Endothelial cell of umbilical vein (primary cell): Measurements from ENCODE around the gene DVL1. TPM values are rescaled to one million over a fixed set of nuclear protein-coding genes. Genes with fewer than 3 reads are reported as not detected.

ENCODE experiments used
- BruUV-seq: library from RNA; stranded (reverse); fragments of 400-500 nt; replicated peaks from 2 replicates; lab custom pipeline; 2021; lab: Mats Ljungman, UMichigan
- CTCF ChIA-PET: fragments of 300-600, 350-600 bp; sonication (Branson Sonifier 250); formaldehyde crosslinking; loops from one replicate; lab custom pipeline; 2021; ENCODE audit warnings: antibody characterized with exemption, inconsistent platforms; lab: Charles Lee
- POLR2A ChIA-PET: fragments of 300-600, 350-600 bp; sonication (Branson Sonifier 250); formaldehyde crosslinking; loops from one replicate; lab custom pipeline; 2021; ENCODE audit warnings: antibody characterized with exemption, inconsistent platforms; lab: Charles Lee
- DNase-seq: peaks from one replicate; pipeline ENCODE4 v3.0.0-alpha.2; 2011; ENCODE audit warnings: low read depth, low spot score
- FAIRE-seq: peaks from 2 replicates; lab custom pipeline; 2011; peaks lifted over from hg19 to GRCh38; lab: Jason Lieb, UNC
- H2AFZ ChIP-seq: 2 replicates; pipeline ENCODE4 v1.6.0; 2012; ENCODE audit warnings: low read depth, low read length, control low read depth, inconsistent platforms
- H3K27ac ChIP-seq: 2 replicates; pipeline ENCODE4 v1.5.1; 2011; ENCODE audit warnings: low read depth, mild to moderate bottlenecking, control low read depth, low read length, moderate library complexity; ENCODE audit not compliant: insufficient read depth
- H3K27me3 ChIP-seq, 2 experiments: 2 replicates each; pipeline versions ENCODE4 v1.6.0 to v1.6.1; 2011; ENCODE audit warnings: low read length in 2 of 2, mixed read lengths in 1 of 2; ENCODE audit not compliant: control insufficient read depth in 2 of 2, insufficient read depth in 2 of 2
- H3K36me3 ChIP-seq, 2 experiments: 2 replicates in 1 of 2; 3 replicates in 1 of 2; pipeline ENCODE4 v1.5.1; 2011; ENCODE audit warnings: low read length in 2 of 2, mild to moderate bottlenecking in 1 of 2, moderate library complexity in 1 of 2; ENCODE audit not compliant: control insufficient read depth in 2 of 2, insufficient read depth in 2 of 2; ENCODE audit errors: extremely low read depth in 1 of 2
- H3K4me1 ChIP-seq: 3 replicates; pipeline ENCODE4 v1.5.1; 2011; ENCODE audit warnings: mild to moderate bottlenecking, low read length; ENCODE audit not compliant: control insufficient read depth, insufficient read depth; ENCODE audit errors: extremely low read depth
- H3K4me2 ChIP-seq: 2 replicates; pipeline ENCODE4 v1.6.1; 2011; ENCODE audit warnings: low read length, control low read depth, mixed read lengths; ENCODE audit not compliant: insufficient read depth
- H3K4me3 ChIP-seq, 3 experiments: fragments of 200-600 bp in 1 of 3; sonication (generic), shearing (Covaris generic) in 1 of 3; replicated peaks in 1 of 3; 2 replicates each; pipeline ENCODE4 v1.5.1; 2011 to 2016; ENCODE audit warnings: control low read depth in 3 of 3, low read length in 3 of 3, mild to moderate bottlenecking in 2 of 3, inconsistent platforms in 1 of 3, low read depth in 1 of 3, moderate library complexity in 1 of 3; ENCODE audit not compliant: insufficient read depth in 1 of 3
- H3K79me2 ChIP-seq: 2 replicates; pipeline ENCODE4 v1.6.0; 2012; ENCODE audit warnings: low read length, inconsistent platforms; ENCODE audit not compliant: control insufficient read depth, insufficient read depth
- H3K9ac ChIP-seq: replicated peaks from 2 replicates; pipeline ENCODE3; 2011; ENCODE audit warnings: low read length, control low read depth; ENCODE audit not compliant: insufficient read depth; ENCODE audit errors: extremely low read depth
- H3K9me1 ChIP-seq: replicated peaks from 3 replicates; pipeline ENCODE4 v1.6.0; 2011; ENCODE audit warnings: mild to moderate bottlenecking, low read length; ENCODE audit not compliant: control insufficient read depth, insufficient read depth; ENCODE audit errors: extremely low read depth
- H3K9me3 ChIP-seq: replicated peaks from 2 replicates; pipeline ENCODE4 v1.5.1; 2012; ENCODE audit warnings: low read length, inconsistent platforms; ENCODE audit not compliant: control insufficient read depth, insufficient read depth
- H4K20me1 ChIP-seq: replicated peaks from 2 replicates; pipeline ENCODE3; 2011; ENCODE audit warnings: mild to moderate bottlenecking, low read length; ENCODE audit not compliant: control insufficient read depth, insufficient read depth; ENCODE audit errors: extremely low read depth
- EZH2 ChIP-seq: IDR thresholded peaks from 2 replicates; pipeline ENCODE4 v1.6.1; 2012; ENCODE audit warnings: borderline replicate concordance, low read depth, mild to moderate bottlenecking, moderate library complexity, low read length, inconsistent platforms; ENCODE audit not compliant: severe bottlenecking
- FOS ChIP-seq: IDR thresholded peaks from 2 replicates; pipeline ENCODE4 v1.6.1; 2011; ENCODE audit warnings: mild to moderate bottlenecking, low read length, moderate library complexity, borderline replicate concordance; ENCODE audit not compliant: insufficient read depth
- GATA2 ChIP-seq: IDR thresholded peaks from 2 replicates; pipeline ENCODE4 v1.7.0; 2011; ENCODE audit warnings: low read depth, mild to moderate bottlenecking, moderate library complexity, mixed read lengths, low read length; ENCODE audit not compliant: insufficient read length, insufficient read depth
- POLR2AphosphoS5 ChIP-seq: IDR thresholded peaks from 2 replicates; pipeline ENCODE4 v1.6.1; 2012; ENCODE audit warnings: low read depth, mild to moderate bottlenecking, control low read depth, low read length, moderate library complexity; ENCODE audit not compliant: insufficient read depth
- dilution Hi-C: fragments of 300-500 bp; cut with MboI; formaldehyde crosslinking; loops from one replicate; pipeline ENCODE4 v1.15.0; 2019; ENCODE audit warnings: low sequenced_read_pairs; ENCODE audit not compliant: extremely low pct_ligation_motif_present
- intact Hi-C: fragments of 100-400 bp; cut with micrococcal nuclease; formaldehyde crosslinking; loops from one replicate; pipeline ENCODE4 v1.10.0; 2022
- polyA plus RNA-seq, 4 experiments: library from polyadenylated mRNA; depleted of rRNA in 3 of 4; stranded (reverse) in 3 of 4; unstranded in 1 of 4; fragments of >200 nt; gene quantifications; 2 replicates each; pipeline versions ENCODE4 v1.2.1 to v1.2.3, GENCODE V29; 2011 to 2012; ENCODE audit warnings: missing spikeins in 1 of 4
- total RNA-seq: library from RNA; stranded (reverse); gene quantifications from 2 replicates; pipeline ENCODE4 v1.2.3, GENCODE V29; 2021
- TF ChIP-seq, protein P1 (sequence below), 2 donors: IDR thresholded peaks; 1 replicate in 1 of 2; 2 replicates in 1 of 2; pipeline ENCODE4 v1.5.1; 2011; ENCODE audit warnings: low read length in 2 of 2, mild to moderate bottlenecking in 2 of 2, moderate library complexity in 2 of 2, control low read depth in 1 of 2, inconsistent platforms in 1 of 2, low read depth in 1 of 2; ENCODE audit not compliant: insufficient read depth in 1 of 2; ENCODE audit errors: extremely low read depth in 1 of 2

Gene DVL1
- total and polyA plus RNA-seq, 2 donors (not counting 3 experiments of a cell fraction or from before 2014, with no cell fraction given): 26.8 to 36.5 TPM

DNA sequence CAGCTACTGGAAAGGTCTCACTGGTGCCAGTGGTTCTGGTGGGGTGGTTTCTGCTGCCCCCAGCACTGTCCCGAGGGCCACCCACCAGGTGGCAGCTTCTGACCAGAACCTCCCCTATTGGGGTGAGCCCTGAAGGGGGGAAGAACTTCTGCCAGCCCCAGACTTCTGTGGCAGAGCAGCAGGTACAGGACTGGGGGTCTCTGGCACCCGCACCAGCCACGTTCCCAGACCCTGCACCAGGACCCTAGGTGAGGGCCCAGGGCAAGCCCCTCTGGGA is 39.2 kb downstream of the DVL1 start:
- H3K36me3 ChIP-seq: peaks cover 0 to 41% of the 10 kb centered on the region in 2 experiments
- no peaks in the 10 kb centered on the region for H4K20me1 ChIP-seq
- no peaks in the 10 kb centered on the region for H3K27me3 ChIP-seq
- H2AFZ ChIP-seq: no peak overlapping the region
- DNase-seq (no peak), FAIRE-seq (no peak)
- TF ChIP-seq POLR2AphosphoS5 (no peak), FOS (no peak), GATA2 (no peak), EZH2 (no peak)
- TF ChIP-seq, protein P1, sequence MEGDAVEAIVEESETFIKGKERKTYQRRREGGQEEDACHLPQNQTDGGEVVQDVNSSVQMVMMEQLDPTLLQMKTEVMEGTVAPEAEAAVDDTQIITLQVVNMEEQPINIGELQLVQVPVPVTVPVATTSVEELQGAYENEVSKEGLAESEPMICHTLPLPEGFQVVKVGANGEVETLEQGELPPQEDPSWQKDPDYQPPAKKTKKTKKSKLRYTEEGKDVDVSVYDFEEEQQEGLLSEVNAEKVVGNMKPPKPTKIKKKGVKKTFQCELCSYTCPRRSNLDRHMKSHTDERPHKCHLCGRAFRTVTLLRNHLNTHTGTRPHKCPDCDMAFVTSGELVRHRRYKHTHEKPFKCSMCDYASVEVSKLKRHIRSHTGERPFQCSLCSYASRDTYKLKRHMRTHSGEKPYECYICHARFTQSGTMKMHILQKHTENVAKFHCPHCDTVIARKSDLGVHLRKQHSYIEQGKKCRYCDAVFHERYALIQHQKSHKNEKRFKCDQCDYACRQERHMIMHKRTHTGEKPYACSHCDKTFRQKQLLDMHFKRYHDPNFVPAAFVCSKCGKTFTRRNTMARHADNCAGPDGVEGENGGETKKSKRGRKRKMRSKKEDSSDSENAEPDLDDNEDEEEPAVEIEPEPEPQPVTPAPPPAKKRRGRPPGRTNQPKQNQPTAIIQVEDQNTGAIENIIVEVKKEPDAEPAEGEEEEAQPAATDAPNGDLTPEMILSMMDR (IDR thresholded peaks at IDR 0.05; ENCODE audit: extremely low read depth in 1 of 2, insufficient read depth in 1 of 2, low read depth in 1 of 2, low read length in 2 of 2): no peak
- H3K79me2 ChIP-seq: no peaks in the 10 kb centered on the region
- no peak overlapping the region for H3K9ac ChIP-seq
- peaks cover 15% of the 10 kb centered on the region for H3K4me1 ChIP-seq
- no peaks in the 10 kb centered on the region for H3K9me1 ChIP-seq
- dilution Hi-C loops: no loop called here
- ChIA-PET POLR2A (no interaction called here), CTCF (interaction anchor here (0.8 to 1.5 kb wide), 2 partner anchors 188 to 196 kb away, joined by 3 to 9 read pairs; no protein-coding TSS in a partner anchor)
- no peak overlapping the region for H3K4me2 ChIP-seq
- no peaks in the 10 kb centered on the region for H3K9me3 ChIP-seq
- no peak overlapping the region for H3K27ac ChIP-seq
- no TSS peak for BruUV-seq
- no peak overlapping the region for H3K4me3 ChIP-seq
- intact Hi-C loops: no loop called here
